SHP77 (cell line): Measurements from ENCODE around the gene TNFSF13.

Source experiments
- DNase-seq, 2 experiments: peaks; one replicate each; lab custom pipeline; 2025; lab: John Stamatoyannopoulos, UW

TNFSF13 gene, protein sequence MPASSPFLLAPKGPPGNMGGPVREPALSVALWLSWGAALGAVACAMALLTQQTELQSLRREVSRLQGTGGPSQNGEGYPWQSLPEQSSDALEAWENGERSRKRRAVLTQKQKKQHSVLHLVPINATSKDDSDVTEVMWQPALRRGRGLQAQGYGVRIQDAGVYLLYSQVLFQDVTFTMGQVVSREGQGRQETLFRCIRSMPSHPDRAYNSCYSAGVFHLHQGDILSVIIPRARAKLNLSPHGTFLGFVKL

DNA sequence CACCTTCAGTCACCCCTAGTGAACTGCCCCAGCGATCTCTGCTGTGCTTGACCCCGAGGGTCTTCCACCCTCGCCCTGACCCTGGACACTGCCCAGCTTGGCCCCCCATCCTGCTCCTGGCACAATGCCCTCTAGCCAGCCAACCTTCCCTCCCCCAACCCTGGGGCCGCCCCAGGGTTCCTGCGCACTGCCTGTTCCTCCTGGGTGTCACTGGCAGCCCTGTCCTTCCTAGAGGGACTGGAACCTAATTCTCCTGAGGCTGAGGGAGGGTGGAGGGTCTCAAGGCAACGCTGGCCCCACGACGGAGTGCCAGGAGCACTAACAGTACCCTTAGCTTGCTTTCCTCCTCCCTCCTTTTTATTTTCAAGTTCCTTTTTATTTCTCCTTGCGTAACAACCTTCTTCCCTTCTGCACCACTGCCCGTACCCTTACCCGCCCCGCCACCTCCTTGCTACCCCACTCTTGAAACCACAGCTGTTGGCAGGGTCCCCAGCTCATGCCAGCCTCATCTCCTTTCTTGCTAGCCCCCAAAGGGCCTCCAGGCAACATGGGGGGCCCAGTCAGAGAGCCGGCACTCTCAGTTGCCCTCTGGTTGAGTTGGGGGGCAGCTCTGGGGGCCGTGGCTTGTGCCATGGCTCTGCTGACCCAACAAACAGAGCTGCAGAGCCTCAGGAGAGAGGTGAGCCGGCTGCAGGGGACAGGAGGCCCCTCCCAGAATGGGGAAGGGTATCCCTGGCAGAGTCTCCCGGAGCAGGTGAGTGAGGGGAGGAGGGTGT lies at the start of gene TNFSF13:
Gene TNFSF13 (plus strand): TSS at position 207 of the 776 bp plus-strand sequence. CDS start 290 bp downstream, at position 497.
- DNase-seq, result peak in 1 of 2 experiments; percentile 32

DNA sequence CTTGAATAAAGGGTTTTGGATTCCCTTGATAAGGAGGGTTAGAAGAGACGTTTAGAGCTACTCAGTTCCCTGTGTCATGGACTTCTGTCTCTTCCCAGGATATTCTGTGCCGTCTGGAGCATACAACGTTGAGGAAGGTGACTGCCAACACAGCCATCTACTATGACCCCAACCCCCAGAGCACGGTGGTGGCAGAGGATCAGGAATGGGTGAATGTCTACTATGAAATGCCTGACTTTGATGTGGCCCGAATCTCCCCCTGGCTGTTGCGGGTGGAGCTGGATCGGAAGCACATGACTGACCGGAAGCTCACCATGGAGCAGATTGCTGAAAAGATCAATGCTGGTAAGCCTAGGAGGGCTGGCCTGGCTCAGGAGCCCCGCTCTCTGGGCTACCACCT lies 49.7 kb upstream of the TNFSF13 start:
- DNase-seq, result no peak

DNA sequence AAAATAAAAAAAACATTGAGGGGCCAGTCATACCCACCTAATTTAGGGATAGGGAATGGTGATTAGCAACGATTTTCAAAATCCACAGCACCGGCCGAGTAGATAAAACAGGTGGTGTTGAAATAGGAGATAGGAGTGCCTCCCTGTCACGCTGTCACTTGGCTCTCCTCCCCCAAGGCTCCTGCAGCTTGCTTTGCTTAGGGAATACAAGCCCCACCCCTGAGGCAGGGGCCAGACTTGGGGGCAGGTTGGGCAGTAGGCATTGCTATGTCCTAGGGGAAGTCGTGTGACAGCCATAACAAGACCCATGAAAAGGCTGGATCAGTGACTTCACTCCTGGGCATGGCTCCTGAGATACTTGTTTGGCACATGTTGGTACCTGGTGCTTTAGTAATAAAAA lies 48.6 kb upstream of the TNFSF13 start:
- DNase-seq, result no peak

DNA sequence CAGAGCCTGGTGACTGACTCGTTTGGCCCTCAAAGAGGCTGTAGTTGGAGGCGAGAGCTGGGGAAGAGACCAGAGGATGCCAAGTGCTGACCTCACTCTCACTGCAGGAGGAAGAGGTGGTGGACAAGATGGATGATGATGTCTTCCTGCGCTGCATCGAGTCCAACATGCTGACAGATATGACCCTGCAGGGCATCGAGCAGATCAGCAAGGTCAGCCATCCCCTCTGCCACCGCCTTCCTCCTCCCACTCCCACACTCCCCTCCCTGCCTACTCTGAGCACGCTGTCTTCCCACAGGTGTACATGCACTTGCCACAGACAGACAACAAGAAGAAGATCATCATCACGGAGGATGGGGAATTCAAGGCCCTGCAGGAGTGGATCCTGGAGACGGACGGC lies 47.4 kb upstream of the TNFSF13 start:
- DNase-seq, result no peak

DNA sequence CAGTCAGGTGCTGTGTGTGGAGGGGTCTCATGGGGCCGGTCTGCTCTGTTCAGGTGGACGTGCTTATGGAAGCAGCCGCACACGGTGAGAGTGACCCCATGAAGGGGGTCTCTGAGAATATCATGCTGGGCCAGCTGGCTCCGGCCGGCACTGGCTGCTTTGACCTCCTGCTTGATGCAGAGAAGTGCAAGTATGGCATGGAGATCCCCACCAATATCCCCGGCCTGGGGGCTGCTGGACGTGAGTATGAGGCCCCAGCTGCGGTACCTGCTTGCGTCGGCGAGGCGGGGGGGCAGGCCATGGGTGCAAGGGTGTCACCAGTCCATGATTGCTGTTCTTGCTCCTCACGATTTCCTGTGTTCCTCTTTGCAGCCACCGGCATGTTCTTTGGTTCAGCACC lies 46.4 kb upstream of the TNFSF13 start:
- DNase-seq, result no peak

DNA sequence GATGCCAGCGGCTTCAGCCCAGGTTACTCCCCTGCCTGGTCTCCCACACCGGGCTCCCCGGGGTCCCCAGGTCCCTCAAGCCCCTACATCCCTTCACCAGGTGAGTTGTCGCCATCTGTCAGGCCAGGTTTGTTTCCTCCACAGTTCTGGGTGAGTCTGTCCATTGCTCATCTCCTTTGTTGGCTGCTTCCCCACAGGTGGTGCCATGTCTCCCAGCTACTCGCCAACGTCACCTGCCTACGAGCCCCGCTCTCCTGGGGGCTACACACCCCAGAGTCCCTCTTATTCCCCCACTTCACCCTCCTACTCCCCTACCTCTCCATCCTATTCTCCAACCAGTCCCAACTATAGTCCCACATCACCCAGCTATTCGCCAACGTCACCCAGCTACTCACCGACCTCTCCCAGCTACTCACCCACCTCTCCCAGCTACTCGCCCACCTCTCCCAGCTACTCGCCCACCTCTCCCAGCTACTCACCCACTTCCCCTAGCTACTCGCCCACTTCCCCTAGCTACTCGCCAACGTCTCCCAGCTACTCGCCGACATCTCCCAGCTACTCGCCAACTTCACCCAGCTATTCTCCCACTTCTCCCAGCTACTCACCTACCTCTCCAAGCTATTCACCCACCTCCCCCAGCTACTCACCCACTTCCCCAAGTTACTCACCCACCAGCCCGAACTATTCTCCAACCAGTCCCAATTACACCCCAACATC lies 45.6 kb upstream of the TNFSF13 start:
- no peak for DNase-seq

DNA sequence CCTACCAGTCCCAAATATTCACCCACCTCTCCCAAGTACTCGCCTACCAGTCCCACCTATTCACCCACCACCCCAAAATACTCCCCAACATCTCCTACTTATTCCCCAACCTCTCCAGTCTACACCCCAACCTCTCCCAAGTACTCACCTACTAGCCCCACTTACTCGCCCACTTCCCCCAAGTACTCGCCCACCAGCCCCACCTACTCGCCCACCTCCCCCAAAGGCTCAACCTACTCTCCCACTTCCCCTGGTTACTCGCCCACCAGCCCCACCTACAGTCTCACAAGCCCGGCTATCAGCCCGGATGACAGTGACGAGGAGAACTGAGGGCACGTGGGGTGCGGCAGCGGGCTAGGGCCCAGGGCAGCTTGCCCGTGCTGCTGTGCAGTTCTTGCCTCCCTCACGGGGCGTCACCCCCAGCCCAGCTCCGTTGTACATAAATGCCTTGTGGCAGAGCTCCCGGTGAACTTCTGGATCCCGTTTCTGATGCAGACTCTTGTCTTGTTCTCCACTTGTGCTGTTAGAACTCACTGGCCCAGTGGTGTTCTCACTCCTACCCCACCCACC lies 44.6 kb upstream of the TNFSF13 start:
- DNase-seq, result no peak

DNA sequence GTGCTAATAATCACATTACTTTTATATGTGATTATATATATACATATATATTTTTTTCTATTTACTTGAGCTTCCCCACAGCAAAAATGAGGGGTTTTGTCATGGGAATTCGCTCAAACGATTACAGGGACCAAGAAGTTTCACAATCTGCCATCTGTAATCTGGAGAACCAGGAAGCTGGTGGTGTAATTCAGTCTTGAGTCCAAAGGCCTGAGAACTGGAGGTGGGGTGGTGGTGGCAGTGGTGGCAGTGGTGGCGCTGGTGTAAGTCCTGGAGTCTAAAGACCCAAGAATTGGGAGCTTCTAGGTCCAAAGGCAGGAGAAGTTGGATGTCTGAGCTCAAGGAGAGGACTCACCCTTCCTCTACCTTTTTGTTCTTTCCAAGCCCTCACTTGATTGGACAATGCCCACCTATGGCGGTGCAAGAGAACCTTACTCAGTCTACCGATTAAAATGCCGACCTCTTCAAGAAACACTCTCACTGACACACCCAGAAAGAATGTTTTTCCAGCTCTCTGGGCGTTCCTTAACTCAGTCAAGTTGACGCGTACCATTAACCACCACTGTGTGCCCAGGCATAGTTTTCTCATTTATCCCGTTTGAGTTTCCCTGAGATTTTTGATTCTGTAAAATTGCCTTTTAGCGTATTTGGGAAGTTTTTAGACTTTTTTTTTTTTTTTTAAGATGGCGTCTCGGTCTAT lies 42.5 kb upstream of the TNFSF13 start:
- DNase-seq, result no peak

DNA sequence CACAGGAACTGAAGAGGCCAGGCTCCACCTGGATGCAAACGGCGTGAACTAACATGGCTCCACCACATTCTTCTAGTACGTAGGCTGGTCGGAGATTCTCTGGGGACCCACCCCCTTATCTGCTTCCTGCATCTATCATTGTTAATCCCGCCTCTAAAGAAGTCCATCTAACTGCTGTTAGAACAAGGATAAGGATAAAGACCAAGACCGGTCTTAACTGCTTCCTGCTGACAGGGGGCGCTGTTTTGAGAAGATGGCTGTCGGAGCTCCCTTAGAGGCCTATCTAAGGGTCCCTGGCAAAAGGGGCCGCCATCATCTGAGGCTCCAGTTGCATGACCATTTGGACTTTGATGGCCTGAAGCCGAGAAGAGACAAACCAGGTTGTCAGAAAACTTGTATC lies 35.5 kb upstream of the TNFSF13 start:
- DNase-seq, result peak in 1 of 2 experiments; percentile 46

DNA sequence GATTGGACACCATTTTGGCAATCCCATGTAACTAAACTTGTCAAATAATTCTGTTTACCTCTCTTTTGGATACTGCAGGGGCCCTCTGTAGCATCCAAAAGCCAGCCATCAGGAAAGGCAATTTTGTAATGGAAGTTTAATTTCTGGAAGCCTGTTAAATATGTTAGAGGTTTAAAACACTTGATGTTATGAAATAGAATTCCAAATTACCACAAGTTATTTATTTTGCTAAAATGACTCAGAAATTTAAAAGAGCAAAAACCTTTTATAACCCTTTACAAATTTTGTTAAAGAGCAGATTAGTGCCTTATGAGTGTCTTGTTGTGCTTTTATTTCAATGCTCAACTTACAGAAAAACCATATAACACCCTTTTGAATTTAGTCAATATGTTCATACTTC lies 29.7 kb upstream of the TNFSF13 start:
- no peak for DNase-seq

DNA sequence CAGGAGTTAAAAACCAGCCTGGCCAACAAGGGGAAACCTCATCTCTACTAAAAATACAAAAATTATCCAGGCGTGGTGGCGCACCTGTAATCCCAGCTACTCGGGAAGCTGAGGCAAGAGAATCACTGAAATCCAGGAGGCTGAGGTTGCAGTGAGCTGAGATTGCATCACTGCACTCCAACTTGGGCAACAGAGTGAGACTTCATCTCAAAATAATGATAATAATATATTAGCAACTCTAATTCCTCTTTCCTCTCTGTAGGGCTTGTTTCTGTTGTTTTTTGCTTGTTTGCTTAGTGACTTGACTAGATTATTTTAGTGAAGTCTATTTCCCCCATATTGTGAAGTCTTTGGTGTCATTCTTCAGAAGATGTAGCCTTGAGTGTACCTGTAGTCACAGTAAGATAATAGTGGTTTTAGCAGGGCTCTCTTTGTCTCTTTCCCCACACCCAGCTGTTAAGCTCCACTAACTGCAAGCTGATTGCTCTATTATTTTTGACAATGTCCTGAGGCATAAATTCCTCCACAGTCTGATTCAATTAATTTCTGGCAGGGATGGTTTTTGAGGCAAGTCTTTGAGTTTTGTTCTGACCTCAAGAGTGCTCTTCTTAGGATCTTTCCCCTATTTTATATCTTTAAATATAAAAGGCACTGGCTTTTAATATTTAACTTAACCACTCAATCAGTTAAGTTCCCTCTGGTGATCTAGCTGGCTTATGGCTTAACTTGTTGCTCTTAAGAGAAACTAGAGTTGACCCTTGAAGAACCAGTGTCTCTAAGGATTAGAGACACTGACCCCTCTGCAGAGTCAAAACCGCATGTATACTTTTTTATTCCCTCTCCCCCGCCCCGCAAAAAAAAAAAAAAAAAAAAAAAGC lies 28.3 kb upstream of the TNFSF13 start:
- no peak for DNase-seq

DNA sequence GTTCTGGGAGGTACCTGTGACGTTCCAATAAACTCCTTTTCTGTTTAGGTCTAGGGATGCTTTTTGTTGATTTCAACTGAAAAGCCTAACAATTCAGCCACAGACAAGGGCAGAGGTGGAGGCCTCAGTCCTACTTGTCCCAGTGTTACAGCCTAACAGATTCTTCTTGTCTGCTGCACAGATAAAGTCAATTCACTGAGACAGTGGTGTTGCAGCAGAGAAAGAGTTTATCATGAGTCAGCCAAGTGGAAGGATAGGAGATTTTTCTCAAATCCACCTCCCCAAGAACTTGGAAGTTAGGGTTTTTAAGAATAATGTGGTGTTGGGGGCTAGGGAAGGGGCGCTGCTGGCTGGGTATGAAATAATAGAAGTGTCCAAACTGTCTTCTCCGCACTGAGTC lies 20.5 kb upstream of the TNFSF13 start:
- DNase-seq, result no peak

DNA sequence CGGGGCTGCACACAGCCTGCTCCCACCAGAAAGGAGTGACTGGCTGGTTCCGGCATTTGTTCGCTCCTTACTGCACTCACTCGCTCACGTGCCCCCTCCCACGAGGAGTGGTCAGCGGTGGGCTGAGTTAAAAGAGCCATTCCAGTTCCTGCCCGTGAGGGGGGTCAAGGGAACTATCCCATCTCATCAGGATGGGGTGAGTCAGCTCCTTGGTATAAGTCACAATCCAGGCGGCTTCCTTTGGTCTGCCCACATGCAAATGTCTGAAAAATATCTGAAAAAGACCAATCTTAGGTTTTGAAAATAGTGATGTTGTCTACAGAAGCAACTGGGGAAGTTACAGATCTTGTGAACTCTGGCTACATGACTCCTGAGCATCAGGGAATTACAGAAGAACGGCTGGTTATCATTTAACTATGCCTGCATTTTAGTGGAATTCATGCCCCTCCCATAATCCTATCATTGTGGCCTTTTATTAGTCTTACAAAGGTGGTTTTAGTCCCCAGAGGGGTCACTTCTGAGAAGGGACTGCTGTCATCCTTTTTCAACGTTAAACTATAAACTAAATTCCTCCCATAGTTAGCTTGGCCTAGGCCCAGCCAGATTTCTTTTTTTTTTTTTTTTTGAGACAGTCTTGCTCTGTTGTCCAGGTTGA lies 19.5 kb upstream of the TNFSF13 start:
- no peak for DNase-seq

DNA sequence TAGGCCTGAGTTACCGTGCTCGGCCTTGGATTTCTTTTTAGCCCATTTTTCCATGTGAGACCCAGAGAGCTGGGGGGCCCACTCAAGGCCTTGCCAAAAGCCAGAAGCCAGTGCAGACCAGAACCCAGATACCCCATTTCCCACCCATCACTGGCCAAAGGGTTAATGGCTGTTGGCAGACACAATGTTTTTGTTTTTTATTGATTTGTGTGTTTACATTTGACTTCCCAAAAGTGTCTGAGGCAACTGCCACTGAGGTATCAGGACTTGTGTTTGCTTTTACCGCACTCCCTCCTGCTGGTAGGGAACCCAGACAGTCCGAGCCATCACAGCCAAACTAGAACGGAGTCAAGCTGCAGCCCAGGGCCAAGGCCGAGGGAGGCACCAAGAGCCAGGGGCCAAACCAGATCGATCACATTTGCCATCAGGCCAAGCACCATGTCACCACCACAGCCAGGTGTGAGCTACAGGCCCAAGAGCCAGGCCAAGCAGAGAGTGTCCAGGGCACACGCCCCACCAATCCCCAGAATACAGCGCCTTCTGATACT lies 17.4 kb upstream of the TNFSF13 start:
- no peak for DNase-seq

DNA sequence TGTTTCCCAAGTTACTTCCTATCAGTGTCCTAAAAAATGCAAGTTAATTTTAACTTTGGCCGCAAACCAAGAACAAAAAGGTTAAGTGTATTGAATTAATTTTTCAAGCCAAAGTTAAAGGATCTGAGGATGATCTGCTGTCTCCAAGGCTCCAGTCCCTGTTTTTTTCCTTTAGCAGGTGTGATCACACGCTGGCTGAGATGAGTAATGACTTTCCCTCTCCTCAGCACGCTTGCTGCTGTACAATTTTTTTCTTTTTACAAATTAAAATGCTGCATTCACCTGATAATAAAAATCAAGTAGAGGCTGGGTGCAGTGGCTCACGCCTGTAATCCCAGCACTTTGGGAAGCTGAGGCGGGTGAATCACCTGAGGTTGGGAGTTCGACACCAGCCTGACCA lies 13.6 kb upstream of the TNFSF13 start:
- DNase-seq, result no peak

DNA sequence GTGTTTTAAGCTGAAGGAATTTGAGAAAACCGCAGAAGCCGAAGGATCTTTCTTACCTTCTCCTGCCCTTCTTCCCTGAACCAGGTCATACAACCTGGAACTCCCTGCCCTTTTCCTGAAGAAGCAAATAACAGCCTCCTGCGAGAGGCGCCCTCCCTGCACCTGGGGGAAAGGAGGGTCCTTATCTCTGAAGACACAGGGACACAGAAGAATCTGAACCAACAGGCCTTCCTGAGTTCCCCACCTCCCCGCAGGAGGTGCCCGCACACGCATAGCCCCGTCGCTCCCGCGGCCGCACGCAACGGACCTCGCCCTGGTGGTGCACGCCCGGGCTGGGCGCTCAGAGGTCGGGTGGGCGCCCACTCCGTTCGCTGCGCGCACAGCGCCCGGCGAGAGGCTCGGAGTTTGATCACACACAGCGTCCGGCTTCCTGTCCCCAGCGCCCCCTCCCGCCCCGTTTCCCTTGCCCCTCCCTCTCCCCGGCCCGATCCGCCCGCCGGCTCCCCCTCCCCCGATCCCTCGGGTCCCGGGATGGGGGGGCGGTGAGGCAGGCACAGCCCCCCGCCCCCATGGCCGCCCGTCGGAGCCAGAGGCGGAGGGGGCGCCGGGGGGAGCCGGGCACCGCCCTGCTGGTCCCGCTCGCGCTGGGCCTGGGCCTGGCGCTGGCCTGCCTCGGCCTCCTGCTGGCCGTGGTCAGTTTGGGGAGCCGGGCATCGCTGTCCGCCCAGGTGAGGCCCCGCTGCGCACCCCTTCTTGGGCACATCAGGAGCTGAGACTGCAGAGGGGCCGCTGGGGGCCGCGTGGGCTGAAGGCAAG lies 9.8 kb upstream of the TNFSF13 start, which contains the start of gene TNFSF12:
Gene TNFSF12 (plus strand): TSS at position 474 of the 816 bp plus-strand sequence. CDS start 96 bp downstream, at position 570.
- DNase-seq, result peak in 1 of 2 experiments; percentile 23

DNA sequence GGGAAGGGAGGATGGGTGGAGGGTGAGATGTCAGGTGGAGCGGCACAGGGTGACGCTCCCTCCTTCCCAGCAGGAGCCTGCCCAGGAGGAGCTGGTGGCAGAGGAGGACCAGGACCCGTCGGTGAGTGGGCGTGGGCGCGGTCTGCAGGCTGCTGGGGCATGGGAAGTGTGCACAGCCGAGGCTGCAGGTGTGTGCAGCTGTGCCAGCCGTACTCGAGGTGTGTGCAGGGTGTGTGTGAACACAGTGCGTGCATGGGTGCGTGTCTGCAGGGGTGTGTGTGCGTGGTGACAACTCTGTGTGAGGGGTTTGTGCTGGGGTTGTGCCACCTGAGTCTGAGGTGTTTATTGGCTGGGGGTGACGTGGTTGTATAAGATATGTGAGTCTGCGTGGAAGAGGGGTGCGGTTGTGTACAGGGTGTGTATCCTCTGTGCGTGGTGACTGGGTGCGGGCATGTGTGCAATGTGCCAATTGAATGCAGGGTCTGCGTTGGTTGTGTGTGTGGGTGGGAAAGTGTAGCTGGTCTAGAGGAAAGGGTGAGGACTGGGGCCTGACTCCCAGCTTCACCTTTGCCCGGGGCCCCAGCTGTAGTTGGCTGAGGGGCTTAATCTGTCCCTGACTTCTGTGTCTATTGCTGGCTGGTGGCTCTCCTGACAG lies 9.0 kb upstream of the TNFSF13 start:
- DNase-seq, result no peak

DNA sequence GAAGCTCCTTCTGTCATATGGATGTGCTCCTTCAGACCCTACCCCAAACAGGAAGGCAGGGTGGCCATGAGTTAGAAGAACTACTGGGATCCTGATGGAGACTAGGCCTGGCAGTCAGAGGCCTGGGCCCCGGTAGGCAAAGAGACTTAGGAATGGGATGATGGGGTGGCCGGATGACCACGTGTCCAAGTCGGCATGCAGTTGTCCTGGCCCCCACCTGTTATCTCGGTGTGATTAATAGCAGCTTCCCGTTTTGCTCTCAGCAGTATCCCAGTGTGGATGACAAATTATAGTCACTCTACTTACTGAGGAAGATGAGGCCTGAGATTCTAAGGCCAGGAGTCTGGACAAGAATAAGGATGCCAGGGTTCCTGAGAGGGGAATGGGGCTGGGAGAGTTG lies 8.2 kb upstream of the TNFSF13 start:
- DNase-seq, result no peak

DNA sequence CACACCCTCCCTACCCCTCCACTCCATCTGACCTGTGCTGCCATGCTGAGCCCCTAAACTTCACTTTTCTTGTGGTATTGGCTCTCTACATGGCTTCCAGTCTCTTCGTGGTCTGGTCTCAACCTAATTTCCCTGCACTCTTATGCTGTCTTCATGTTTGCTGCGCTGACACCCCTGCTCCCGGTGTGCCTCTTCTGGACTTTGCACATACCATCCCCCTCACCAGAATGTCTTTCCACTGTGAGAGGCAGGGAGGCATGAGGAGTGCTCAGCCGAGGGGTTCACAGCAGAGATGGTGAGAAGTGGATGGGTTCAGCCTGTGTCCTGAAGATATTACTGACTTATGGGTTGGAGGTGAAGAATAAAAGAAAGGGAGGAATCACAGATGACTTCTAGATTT lies 7.2 kb upstream of the TNFSF13 start:
- no peak for DNase-seq
